GM18867 (cell line): ENCODE data around the gene RASL10B.
"Not testable (repeated sequence)": the region's sequence is repeated elsewhere in the genome, so short reads cannot be mapped to it uniquely, and the experiment has no call there.

Source experiments
- ATAC-seq: cut with Tn5 transposase; IDR thresholded peaks from one replicate; pipeline ENCODE4 v1.9.1; 2021; ENCODE audit warnings: mild to moderate bottlenecking, moderate library complexity; ENCODE audit not compliant: unreplicated experiment

RASL10B gene, protein sequence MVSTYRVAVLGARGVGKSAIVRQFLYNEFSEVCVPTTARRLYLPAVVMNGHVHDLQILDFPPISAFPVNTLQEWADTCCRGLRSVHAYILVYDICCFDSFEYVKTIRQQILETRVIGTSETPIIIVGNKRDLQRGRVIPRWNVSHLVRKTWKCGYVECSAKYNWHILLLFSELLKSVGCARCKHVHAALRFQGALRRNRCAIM

DNA sequence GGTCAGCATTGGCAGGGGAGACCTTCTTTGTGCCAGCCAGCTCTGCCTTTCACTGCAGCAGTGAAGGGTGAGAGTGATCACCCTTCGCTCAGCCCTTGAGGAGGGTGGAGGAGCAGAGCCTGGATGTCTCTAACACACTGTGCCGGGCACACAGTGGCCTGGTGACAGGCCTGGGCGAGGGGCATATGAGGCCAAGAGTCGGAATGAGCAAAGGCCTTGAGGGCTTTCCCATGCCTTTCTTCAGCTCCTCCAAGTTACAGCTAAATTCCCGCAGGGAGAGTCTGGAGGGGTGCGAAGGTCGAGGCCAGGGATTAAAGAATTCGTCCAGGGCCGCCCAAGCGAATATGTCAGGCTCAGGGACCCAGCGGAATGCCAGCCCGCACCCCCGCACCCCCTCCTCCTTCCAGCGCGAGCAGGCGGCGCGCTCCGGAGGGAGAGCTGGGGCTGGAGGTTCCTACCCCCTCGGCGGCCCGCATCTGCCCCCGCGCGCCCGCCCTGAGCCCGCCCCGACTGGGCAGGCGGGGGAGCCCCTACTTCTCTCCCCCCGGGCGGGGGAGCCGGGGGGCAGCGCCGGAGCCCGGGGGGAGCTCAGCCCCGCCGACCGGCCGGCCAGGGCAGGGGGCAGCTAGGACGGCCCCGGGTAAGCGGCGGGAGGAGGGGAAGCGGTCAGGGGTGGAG, at the start of gene RASL10B:
Gene RASL10B, plus strand, starts transcription at position 401 of the 678 bp plus-strand sequence. CDS start 3,546 bp downstream, outside the sequence.
- no peak for ATAC-seq

DNA sequence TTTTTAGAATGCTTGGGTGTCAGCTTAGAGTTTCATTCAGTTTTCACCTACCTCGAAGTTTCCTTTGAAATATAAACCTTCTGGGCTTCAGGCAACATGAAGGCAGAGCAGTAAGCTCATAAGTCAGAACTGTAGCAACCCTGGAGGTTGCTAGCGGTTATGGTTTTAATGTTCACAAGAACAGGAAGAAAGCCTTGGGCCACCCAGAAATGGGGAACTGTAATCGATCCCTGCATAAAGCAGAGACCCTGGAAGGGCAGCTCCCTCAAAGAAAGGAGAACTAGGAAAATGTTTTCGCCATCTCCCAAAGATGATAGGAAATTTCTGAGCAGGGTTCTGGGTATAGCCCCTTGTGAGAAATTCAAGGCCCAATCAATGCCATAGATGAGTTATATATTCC, 47.8 kb upstream of the RASL10B start:
- ATAC-seq = no peak

DNA sequence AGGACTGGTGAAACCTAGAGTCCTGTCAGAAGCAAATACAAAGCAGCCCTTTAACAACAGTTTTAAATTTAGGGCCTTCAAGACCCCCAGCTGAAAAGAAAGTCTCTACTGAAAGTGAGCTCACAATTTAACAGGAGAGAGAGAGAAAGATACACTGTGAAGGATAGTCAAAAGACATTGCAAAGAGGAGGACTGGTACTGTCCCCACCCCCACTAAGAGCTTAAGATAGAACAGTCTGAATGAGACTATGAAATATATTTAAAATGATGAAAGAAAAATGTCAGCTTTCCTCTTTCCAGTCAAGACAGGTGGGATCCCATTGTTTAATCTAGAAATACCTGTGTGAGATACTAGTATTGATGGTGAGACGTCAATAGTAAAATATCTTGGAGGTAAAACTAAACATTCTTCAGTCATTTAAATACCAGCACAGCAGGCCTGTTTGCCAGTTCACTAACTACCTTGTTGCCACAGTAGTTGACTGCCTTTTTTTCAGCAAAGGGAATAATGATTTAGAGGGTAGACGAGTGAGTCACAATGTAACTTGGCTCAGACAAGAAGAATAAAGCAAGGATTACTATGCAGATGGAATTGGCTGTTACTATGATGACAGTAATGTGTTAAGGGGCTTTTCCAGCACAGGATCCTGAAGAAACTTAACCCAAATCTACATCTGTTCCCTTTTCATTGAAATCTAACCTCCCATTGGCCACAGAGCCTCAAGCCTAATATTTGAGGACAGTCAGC, 47.2 kb upstream of the RASL10B start:
- ATAC-seq = no peak

DNA sequence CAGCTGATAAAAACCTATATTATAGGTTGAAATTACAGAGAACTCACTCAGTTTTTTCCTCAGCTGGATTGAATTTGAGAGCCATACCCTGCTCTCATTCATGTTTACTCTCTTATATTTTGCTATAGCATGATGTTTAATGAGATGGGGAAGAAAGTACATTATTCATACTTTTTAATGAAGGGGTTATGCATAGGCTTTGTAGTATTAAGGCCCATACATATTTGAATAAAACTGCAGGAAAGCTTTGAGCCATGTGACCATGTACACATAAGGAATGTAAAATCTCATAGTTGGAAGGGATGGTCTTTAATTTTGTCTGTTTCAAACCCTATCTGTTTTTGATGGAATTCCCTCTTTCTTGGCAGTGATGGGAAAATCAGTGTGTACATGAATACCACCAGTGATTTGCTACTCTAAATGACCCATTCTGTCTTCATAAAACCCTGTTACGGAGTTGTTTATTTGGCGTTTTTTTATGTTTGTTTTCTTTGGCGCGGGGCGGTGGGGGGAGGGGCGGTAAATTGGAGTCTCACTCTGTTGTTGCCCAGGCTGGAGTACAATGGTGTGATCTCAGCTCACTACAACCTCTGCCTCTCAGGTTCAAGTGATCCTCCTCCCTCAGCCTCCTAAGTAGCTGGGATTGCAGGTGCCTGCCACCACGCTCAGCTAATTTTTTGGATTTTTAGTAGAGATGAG, 38.8 kb upstream of the RASL10B start:
- no peak for ATAC-seq

DNA sequence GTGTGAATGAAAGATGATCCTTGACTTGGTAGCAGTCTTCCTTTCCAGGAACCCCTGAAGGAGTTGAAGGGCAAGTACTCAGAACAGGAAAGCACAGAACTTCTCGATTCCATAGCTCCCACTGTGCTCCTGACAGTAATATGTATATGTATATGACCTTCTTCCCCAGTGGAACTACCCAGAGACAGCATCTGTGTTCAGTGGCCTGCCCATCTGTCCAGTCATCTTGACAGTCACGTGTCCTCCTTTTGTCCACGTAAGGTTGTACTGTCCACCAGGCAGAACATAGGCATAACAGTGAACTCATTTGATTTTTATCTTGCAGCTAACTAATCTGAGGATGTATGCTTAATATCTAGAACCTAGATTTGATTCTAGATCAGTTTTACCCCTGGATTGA, 37.8 kb upstream of the RASL10B start:
- ATAC-seq = no peak

DNA sequence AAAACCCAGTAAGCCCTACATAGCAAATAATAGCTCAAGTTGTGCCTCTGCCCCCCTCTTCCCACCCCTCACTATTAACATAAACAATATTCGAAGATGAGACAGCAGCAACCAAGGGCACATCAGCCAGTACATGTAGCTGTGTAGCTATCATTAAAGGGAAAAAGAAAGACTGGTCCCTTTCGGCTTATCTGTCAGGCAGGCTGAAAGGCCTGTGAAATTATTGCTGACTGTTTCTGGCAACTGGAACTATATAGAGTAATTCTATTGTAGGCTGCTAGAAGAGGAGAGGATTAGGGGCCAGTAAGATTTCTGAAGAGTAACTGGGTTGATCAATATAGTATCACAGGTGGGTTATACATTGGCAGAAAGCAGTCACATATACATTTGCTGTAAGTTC, 36.5 kb upstream of the RASL10B start:
- ATAC-seq = no peak

DNA sequence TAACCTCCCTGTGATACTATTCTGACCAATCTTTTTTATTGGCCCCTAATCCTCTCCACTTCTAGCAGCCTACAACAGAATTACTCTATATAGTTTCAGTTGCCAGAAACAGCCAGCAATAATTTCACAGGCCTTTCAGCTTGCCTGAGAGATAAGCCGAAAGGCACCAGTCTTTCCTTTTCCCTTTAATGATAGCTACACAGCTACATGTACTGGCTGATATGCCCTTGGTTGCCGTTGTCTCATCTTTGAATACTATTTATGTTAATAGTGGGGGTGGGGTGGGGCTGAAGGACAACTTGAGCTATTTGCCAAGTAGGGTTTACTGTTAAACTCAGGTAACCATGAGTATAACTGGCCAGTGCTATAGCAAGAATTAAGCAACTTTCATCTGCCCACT, 35.8 kb upstream of the RASL10B start:
- no peak for ATAC-seq

DNA sequence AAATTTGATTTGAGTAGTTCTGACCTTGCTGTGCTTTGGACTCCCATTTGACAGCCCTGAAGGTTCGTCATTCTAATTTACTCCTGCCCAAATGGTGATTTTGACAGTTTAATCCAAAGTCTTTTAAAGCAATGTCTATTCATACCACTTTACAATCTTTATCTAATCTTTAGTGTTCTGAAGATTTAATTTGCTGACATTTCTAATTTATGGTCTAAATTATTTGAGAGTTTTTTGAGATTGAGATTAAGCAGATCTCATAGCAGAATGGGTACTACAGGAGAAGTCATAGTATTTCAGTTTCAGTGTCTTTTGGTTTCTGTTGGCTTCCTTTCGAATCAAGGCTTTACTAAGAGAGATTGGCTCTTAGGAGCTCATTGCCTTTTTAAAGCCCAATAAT, 32.6 kb upstream of the RASL10B start:
- no peak for ATAC-seq

DNA sequence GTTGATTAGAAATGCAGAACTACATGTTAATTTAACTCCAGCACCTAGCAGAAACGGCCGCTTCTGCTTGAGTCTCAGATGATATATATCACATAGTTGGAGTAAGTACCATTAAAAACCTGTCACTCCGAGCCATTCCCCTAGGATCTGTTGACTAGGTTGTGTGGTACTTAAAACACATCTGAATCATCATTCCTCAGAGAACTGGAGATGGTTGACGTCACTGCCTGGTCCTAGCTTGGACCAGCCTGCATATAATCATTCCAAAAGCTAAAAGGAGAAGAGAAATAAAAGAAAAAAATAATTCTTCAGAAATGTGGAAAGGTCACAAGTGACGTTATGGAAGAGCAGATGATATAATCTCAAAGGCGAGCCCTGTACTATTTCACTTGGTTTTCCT, 31.3 kb upstream of the RASL10B start:
- ATAC-seq = no peak

DNA sequence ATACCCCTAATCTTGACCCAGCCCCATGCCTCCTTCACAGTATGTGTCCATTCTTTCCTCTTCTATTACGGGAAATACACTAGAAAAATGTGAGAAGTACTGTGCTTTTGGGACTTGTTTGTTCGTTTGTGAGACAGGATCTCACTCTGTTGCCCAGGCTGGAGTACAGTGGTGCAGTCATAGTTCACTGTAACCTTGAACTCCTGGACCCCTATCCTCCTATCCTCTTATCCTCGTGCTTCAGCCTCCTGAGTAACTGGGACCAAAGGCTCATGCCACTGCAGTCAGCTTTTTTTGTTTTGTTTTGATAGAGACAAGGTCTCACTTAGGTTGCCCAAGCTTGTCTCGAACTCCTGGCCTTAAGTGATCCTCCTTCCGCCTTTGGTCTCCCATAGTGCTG, 29.9 kb upstream of the RASL10B start:
- ATAC-seq = no peak

DNA sequence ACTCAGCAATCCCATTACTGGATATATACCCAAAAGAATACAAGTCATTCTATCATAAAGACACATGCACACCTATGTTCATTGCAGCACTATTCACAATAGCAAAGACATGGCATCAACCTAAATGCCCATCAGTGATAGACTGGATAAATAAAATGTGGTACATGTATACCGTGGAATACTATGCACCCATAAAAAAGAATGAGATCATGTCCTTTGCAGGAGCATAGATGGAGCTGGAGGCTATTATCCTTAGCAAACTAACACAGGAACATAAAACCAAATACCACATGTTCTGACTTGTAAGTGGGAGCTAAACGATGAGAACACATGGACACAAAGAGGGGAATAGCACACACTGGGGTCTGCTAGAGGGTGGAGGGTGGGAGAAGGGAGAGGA, 28.1 kb upstream of the RASL10B start:
- not testable (repeated sequence) for ATAC-seq

DNA sequence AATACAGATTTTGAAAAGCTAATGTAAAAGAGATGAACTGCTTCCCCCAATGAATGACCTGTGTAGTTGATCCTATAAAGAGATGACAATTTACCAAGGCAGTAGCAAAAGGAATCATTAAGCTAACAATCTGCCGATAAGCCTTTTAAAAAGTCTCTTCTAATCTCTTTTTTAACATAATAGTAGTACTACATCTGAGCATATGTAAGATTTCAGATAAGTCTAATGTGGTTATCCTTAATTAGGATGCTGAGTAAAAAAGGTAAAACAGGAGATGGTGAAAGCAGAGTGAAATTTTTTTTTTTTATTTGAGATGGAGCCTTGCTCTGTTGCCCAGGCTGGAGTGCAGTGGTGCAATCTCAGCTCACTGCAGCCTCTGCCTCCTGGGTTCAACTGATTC, 26.2 kb upstream of the RASL10B start:
- ATAC-seq = no peak

DNA sequence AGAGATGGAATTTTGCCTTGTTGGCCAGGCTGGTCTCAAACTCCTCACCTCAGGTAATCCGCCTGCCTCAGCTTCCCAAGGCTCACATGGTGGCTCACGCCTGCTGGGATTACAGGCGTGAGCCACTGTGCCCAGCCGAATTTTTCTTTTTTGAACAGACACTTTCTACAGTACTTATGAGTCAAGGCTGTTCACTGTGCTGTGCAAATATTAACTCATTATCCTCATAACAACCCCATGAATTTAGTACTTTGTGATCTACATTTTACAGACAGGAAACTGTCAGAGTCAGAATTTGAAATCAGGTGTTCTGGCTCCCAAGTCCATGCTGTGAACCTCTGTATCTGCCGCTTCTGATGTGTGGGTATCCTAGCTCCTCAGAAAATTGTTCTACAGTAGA, 25.7 kb upstream of the RASL10B start:
- no peak for ATAC-seq

DNA sequence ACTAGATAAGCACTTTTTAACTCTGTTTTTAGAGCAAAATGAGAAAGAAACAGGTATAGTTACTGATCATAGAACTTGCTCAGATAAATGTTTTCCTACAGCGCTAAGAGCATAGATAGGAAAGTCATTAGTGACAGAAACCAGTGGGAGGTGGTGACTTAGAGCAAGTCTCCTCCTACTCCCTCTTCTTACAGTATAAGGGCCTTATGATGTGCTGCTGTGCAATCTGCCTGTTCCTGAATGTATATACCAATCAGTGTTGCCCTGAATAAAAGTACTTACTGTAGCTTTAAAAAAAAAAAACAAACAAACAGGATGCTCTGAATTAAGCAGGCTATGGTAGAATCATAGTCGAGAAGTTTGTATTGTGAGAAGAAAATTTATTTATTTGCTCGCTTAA, 23.3 kb upstream of the RASL10B start:
- no peak for ATAC-seq

DNA sequence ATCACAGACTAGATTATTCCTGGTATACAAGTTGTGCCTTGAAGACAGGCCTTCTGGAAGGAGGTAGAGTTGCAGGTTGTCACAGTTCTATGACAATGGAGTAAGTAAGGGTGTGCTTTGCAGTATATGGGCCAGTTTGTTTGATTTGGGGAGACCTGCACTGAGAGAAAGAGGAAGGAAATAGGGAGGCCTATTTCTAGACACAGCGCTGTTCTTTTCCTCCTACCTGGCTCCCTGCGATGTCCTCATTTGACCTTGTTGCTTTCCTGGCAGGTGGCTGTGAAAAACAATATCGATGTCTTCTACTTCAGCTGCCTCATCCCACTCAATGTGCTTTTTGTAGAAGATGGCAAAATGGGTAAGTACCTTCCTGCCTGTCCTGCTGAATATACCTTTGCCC, 22.5 kb upstream of the RASL10B start:
- no peak for ATAC-seq

DNA sequence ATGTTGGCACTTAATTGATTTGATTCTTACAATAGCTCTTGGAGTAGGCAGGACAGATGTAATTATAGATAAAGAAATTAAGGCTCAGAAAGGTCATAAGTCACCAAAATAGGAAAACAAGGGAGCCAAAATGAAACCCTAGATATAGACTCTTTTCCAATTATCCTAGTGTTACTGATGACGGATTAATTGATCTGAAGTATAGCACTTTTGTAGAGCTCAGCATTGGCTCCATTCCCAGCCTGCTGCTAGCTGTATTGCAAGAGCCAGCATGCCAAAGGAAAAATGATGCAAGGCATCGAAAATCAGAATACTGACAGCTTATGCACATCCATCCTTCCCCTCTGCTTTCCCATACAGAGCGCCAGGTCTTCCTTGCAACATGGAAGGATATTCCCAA, 21.6 kb upstream of the RASL10B start:
- no peak for ATAC-seq

DNA sequence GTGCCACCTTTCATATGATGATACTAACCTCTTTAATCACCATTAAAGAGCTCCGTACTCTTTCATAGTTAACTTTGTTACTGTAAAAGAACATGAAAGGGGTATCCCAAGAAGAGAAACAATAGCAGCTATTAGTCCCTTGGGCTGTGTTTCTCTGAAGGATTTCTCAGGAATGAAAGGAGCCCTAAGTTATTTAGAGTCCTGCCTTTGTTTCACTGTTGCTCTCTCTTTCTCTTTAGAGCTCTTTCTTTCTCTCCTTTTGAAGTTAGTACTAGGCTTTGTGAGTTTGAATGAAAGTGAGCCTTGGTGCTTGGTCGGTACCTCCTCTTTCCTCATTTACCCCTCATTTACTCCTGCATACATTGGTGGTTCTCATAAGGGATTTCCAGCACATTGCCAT, 20.5 kb upstream of the RASL10B start:
- ATAC-seq = no peak

DNA sequence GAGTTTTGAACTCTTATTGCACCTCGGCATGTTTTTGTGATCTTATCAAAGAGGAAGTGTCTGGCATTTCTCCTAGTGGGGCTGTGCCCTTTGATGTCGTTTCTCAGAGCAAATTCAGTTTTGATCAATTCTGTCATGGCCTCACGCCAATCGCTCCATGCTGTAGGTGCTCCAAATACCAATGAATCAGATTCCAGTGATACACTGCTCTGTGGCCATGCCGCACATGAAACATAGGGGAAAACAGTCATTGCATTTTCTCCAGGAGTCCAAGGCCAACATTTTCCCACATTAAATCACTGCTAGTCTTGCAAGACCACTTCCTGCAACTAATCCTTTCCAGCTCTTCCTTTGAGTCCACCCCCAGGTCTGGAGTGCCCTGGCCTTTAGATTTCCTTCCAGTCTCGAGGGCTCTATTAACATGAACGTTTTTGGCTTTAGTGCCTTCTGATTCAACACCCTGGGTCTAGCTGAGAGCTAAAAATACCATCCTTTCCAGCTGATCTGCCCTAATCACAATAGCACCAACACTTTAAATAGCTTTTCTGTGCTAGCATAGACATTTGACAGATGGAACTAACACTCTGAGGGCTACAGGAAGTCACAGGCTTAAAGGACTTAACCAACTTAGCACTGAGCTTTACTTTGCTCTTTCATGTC, 18.2 kb upstream of the RASL10B start:
- ATAC-seq = no peak

DNA sequence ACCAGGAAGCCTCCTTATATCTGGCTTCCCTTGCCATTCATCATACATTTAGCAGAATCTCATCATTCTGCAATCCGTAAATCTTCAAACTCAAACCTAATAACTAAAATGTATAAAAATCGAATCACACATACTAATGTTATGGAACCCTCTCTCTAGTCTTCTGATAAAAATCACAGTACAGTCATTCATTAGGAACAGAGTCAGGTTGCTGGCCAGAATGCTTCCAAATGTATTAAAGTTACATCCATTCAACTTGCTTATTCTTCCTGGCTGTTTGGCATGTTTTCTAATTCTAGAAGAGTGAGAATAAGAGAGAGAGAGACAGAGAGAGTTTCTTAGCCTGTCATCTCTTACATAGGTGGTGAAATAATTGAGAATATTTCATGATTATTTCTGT, 16.5 kb upstream of the RASL10B start:
- ATAC-seq = no peak

DNA sequence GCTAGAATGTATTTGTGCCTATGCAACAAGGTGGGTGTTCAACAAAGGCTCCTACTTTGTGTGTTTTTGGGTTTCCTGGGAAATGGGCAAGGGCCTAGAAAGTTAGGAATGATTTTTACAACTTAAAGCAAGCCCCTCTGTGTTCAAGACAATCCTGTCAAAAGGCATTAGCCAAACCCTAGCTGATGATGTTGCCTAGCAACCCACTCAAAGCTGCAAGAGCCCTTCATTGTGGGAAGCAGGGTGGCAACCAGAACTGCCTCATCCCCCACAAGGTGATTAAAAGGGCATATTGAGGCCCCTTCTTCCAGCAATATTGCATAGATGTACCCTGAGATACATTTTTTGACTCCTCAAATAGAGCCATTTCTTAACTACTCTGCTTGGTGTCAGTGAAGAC, 16.0 kb upstream of the RASL10B start:
- ATAC-seq = no peak

DNA sequence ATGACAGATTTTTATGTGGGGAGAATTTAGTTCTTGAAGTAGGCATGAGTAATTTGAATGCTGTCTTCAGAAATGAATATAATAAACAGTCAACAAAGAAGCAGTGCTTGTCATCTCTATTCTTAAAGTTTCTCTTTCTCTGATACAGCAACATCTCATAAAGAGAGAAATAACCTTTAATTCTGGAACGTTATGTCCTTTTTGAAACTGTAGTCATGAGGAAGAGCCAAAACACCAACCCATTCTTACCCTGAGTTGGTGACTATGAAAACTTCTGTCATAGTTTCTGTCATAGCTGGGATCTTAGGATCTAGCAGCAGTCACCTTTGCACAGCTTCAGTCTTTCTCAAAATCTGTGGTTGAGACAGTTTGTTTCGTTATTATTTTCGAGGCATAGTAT, 15.3 kb upstream of the RASL10B start:
- ATAC-seq = no peak
